Endothelial cell of umbilical vein (primary cell): ENCODE measurements around the gene FMN1. TPM values are rescaled to one million over a fixed set of nuclear protein-coding genes. Genes with fewer than 3 reads are reported as not detected.

Experiments
- BruUV-seq: library from RNA; stranded (reverse); fragments of 400-500 nt; replicated peaks from 2 replicates; lab custom pipeline; 2021; lab: Mats Ljungman, UMichigan
- CTCF ChIA-PET: fragments of 300-600, 350-600 bp; sonication (Branson Sonifier 250); formaldehyde crosslinking; loops from one replicate; lab custom pipeline; 2021; ENCODE audit warnings: antibody characterized with exemption, inconsistent platforms; lab: Charles Lee
- POLR2A ChIA-PET: fragments of 300-600, 350-600 bp; sonication (Branson Sonifier 250); formaldehyde crosslinking; loops from one replicate; lab custom pipeline; 2021; ENCODE audit warnings: antibody characterized with exemption, inconsistent platforms; lab: Charles Lee
- DNase-seq: peaks from one replicate; pipeline ENCODE4 v3.0.0-alpha.2; 2011; ENCODE audit warnings: low read depth, low spot score
- FAIRE-seq: peaks from 2 replicates; lab custom pipeline; 2011; peaks lifted over from hg19 to GRCh38; lab: Jason Lieb, UNC
- H2AFZ ChIP-seq: 2 replicates; pipeline ENCODE4 v1.6.0; 2012; ENCODE audit warnings: low read depth, low read length, control low read depth, inconsistent platforms
- H3K27ac ChIP-seq: 2 replicates; pipeline ENCODE4 v1.5.1; 2011; ENCODE audit warnings: low read depth, mild to moderate bottlenecking, control low read depth, low read length, moderate library complexity; ENCODE audit not compliant: insufficient read depth
- H3K27me3 ChIP-seq, 2 experiments: 2 replicates each; pipeline versions ENCODE4 v1.6.0 to v1.6.1; 2011; ENCODE audit warnings: low read length in 2 of 2, mixed read lengths in 1 of 2; ENCODE audit not compliant: control insufficient read depth in 2 of 2, insufficient read depth in 2 of 2
- H3K36me3 ChIP-seq, 2 experiments: 2 replicates in 1 of 2; 3 replicates in 1 of 2; pipeline ENCODE4 v1.5.1; 2011; ENCODE audit warnings: low read length in 2 of 2, mild to moderate bottlenecking in 1 of 2, moderate library complexity in 1 of 2; ENCODE audit not compliant: control insufficient read depth in 2 of 2, insufficient read depth in 2 of 2; ENCODE audit errors: extremely low read depth in 1 of 2
- H3K4me1 ChIP-seq: 3 replicates; pipeline ENCODE4 v1.5.1; 2011; ENCODE audit warnings: mild to moderate bottlenecking, low read length; ENCODE audit not compliant: control insufficient read depth, insufficient read depth; ENCODE audit errors: extremely low read depth
- H3K4me2 ChIP-seq: 2 replicates; pipeline ENCODE4 v1.6.1; 2011; ENCODE audit warnings: low read length, control low read depth, mixed read lengths; ENCODE audit not compliant: insufficient read depth
- H3K4me3 ChIP-seq, 3 experiments: fragments of 200-600 bp in 1 of 3; sonication (generic), shearing (Covaris generic) in 1 of 3; replicated peaks in 1 of 3; 2 replicates each; pipeline ENCODE4 v1.5.1; 2011 to 2016; ENCODE audit warnings: control low read depth in 3 of 3, low read length in 3 of 3, mild to moderate bottlenecking in 2 of 3, inconsistent platforms in 1 of 3, low read depth in 1 of 3, moderate library complexity in 1 of 3; ENCODE audit not compliant: insufficient read depth in 1 of 3
- H3K79me2 ChIP-seq: 2 replicates; pipeline ENCODE4 v1.6.0; 2012; ENCODE audit warnings: low read length, inconsistent platforms; ENCODE audit not compliant: control insufficient read depth, insufficient read depth
- H3K9ac ChIP-seq: replicated peaks from 2 replicates; pipeline ENCODE3; 2011; ENCODE audit warnings: low read length, control low read depth; ENCODE audit not compliant: insufficient read depth; ENCODE audit errors: extremely low read depth
- H3K9me1 ChIP-seq: replicated peaks from 3 replicates; pipeline ENCODE4 v1.6.0; 2011; ENCODE audit warnings: mild to moderate bottlenecking, low read length; ENCODE audit not compliant: control insufficient read depth, insufficient read depth; ENCODE audit errors: extremely low read depth
- H3K9me3 ChIP-seq: replicated peaks from 2 replicates; pipeline ENCODE4 v1.5.1; 2012; ENCODE audit warnings: low read length, inconsistent platforms; ENCODE audit not compliant: control insufficient read depth, insufficient read depth
- H4K20me1 ChIP-seq: replicated peaks from 2 replicates; pipeline ENCODE3; 2011; ENCODE audit warnings: mild to moderate bottlenecking, low read length; ENCODE audit not compliant: control insufficient read depth, insufficient read depth; ENCODE audit errors: extremely low read depth
- EZH2 ChIP-seq: IDR thresholded peaks from 2 replicates; pipeline ENCODE4 v1.6.1; 2012; ENCODE audit warnings: borderline replicate concordance, low read depth, mild to moderate bottlenecking, moderate library complexity, low read length, inconsistent platforms; ENCODE audit not compliant: severe bottlenecking
- FOS ChIP-seq: IDR thresholded peaks from 2 replicates; pipeline ENCODE4 v1.6.1; 2011; ENCODE audit warnings: mild to moderate bottlenecking, low read length, moderate library complexity, borderline replicate concordance; ENCODE audit not compliant: insufficient read depth
- GATA2 ChIP-seq: IDR thresholded peaks from 2 replicates; pipeline ENCODE4 v1.7.0; 2011; ENCODE audit warnings: low read depth, mild to moderate bottlenecking, moderate library complexity, mixed read lengths, low read length; ENCODE audit not compliant: insufficient read length, insufficient read depth
- JUN ChIP-seq: IDR thresholded peaks from 2 replicates; pipeline ENCODE4 v1.6.1; 2011; ENCODE audit warnings: borderline replicate concordance, low read depth; ENCODE audit not compliant: insufficient read length, insufficient read depth
- MYC ChIP-seq: IDR thresholded peaks from one replicate; pipeline ENCODE4 v1.6.1; 2011; ENCODE audit warnings: mild to moderate bottlenecking, low read depth, low read length
- POLR2AphosphoS5 ChIP-seq: IDR thresholded peaks from 2 replicates; pipeline ENCODE4 v1.6.1; 2012; ENCODE audit warnings: low read depth, mild to moderate bottlenecking, control low read depth, low read length, moderate library complexity; ENCODE audit not compliant: insufficient read depth
- dilution Hi-C: fragments of 300-500 bp; cut with MboI; formaldehyde crosslinking; loops from one replicate; pipeline ENCODE4 v1.15.0; 2019; ENCODE audit warnings: low sequenced_read_pairs; ENCODE audit not compliant: extremely low pct_ligation_motif_present
- intact Hi-C: fragments of 100-400 bp; cut with micrococcal nuclease; formaldehyde crosslinking; loops from one replicate; pipeline ENCODE4 v1.10.0; 2022
- polyA plus RNA-seq, 4 experiments: library from polyadenylated mRNA; depleted of rRNA in 3 of 4; stranded (reverse) in 3 of 4; unstranded in 1 of 4; fragments of >200 nt; gene quantifications; 2 replicates each; pipeline versions ENCODE4 v1.2.1 to v1.2.3, GENCODE V29; 2011 to 2012; ENCODE audit warnings: missing spikeins in 1 of 4
- total RNA-seq: library from RNA; stranded (reverse); gene quantifications from 2 replicates; pipeline ENCODE4 v1.2.3, GENCODE V29; 2021
- TF ChIP-seq, protein P1 (sequence below), 2 donors: IDR thresholded peaks; 1 replicate in 1 of 2; 2 replicates in 1 of 2; pipeline ENCODE4 v1.5.1; 2011; ENCODE audit warnings: low read length in 2 of 2, mild to moderate bottlenecking in 2 of 2, moderate library complexity in 2 of 2, control low read depth in 1 of 2, inconsistent platforms in 1 of 2, low read depth in 1 of 2; ENCODE audit not compliant: insufficient read depth in 1 of 2; ENCODE audit errors: extremely low read depth in 1 of 2

The FMN1 gene
- total and polyA plus RNA-seq, 2 donors (not counting 3 experiments of a cell fraction or from before 2014, with no cell fraction given), result 0.01 to 0.29 TPM

DNA sequence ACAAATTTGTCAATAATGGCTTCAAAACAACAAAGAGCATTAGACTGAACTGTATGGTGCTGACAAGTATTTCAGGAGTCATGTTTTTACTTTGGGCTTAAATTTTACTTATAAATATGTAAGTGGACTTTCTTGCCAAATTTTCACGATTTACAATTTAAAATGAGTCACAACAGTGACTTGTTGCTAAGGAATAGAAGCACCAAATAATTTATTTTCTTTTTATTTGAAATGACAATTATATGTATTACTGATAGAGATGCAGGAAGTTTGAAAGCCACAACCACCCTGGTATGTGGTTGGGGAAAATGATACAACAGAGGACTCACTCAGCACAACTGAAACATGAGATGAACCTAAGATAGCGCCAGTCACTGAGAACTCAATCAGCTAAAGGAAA is 90.3 kb downstream of the FMN1 start:
- peak; percentile 60 for FAIRE-seq
- intact Hi-C loops (loop anchor here (1.0 kb wide), 1 partner anchor 22 kb away; no protein-coding TSS in a partner anchor), dilution Hi-C loops (no loop called here)
- Histone ChIP-seq H3K9me1 (no peaks in the 10 kb centered on the region), H4K20me1 (no peaks in the 10 kb centered on the region), H3K79me2 (no peaks in the 10 kb centered on the region), H3K9me3 (no peaks in the 10 kb centered on the region), H3K9ac (no peak overlapping the region), H3K27me3 (no peaks in the 10 kb centered on the region), H3K4me1 (peaks cover 3% of the 10 kb centered on the region), H3K4me3 (no peak overlapping the region), H3K4me2 (no peak overlapping the region), H3K27ac (no peak overlapping the region), H3K36me3 (no peaks in the 10 kb centered on the region), H2AFZ (no peak overlapping the region)
- DNase-seq, result peak; percentile 72
- TF ChIP-seq JUN (peak; percentile 30), FOS (peak; percentile 33), EZH2 (no peak), GATA2 (peak; percentile 85), POLR2AphosphoS5 (no peak), MYC (no peak)
- TF ChIP-seq, protein P1, sequence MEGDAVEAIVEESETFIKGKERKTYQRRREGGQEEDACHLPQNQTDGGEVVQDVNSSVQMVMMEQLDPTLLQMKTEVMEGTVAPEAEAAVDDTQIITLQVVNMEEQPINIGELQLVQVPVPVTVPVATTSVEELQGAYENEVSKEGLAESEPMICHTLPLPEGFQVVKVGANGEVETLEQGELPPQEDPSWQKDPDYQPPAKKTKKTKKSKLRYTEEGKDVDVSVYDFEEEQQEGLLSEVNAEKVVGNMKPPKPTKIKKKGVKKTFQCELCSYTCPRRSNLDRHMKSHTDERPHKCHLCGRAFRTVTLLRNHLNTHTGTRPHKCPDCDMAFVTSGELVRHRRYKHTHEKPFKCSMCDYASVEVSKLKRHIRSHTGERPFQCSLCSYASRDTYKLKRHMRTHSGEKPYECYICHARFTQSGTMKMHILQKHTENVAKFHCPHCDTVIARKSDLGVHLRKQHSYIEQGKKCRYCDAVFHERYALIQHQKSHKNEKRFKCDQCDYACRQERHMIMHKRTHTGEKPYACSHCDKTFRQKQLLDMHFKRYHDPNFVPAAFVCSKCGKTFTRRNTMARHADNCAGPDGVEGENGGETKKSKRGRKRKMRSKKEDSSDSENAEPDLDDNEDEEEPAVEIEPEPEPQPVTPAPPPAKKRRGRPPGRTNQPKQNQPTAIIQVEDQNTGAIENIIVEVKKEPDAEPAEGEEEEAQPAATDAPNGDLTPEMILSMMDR (IDR thresholded peaks at IDR 0.05; ENCODE audit: extremely low read depth in 1 of 2, insufficient read depth in 1 of 2, low read depth in 1 of 2, low read length in 2 of 2), result no peak
- CTCF ChIA-PET, result interaction anchor here (2.4 to 3.2 kb wide), 3 partner anchors 11 to 28 kb away, joined by 8 to 21 read pairs (median 18); no protein-coding TSS in a partner anchor
- no TSS peak for BruUV-seq
- POLR2A ChIA-PET, result no interaction called here
